ENCODE measurements around the gene FRRS1.
"Not testable (repeated sequence)": the region's sequence is repeated elsewhere in the genome, so short reads cannot be mapped to it uniquely, and the experiment has no call there.

The FRRS1 gene

GRCh38 chr1:99764909-99765308, 1.5 kb downstream of the FRRS1 start:
- no peak for DNase-seq

- DNase-seq, result no peak
Observed at GRCh38 chr1:99764439-99764838, 2.0 kb downstream of the FRRS1 start.

- DNase-seq, result peak; percentile 20
Observed at GRCh38 chr1:99763956-99764355, 2.5 kb downstream of the FRRS1 start.

DNA sequence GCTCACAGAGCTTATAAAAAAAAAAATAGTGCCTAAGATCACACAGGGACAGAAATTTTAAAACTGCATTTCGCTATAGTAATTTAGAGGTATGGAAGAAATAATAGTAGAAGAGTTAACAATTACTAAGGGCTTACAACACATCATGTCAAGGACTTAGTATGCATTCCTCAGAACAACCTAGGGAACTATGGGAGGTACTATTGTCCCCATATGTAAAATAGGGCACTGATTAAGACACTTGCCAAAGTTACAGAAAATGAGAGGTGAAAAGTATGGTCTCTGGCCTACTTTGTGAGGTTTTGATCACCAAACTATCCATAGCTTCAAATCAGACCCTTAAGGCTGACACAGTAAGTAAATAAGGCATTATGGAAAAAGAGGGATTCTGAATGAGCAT, 4.7 kb downstream of the FRRS1 start:
- DNase-seq, result no peak

DNA sequence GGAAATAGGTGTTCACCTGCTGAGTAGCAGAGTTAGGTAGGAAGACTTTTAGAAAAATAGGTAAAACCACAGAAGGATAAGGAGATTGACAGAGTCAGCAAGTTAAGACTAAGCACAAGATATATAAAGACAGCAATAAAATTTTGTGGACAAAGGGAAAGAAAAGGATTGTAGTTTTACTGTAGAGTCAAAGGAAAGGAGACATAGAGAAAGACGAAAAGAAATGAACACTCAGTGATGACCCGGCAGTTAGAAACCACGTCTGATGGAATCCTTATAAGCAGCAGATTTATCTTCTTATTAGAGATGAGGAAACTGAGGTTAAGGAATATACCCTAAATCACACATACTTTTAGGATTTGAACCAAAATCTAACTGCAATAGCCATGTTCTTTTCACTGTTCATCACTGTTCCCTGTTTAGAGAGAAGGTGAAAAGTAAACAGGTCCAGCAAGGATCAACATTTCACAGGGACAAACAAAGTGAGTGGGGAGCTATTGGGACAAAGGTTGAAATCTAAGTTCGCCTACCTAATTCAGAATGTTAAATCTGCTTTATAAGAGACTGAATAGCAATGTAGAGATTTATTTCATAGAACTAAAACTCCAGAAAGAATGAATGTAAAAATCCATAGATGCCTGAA, 6.8 kb downstream of the FRRS1 start:
- DNase-seq, result no peak

DNA sequence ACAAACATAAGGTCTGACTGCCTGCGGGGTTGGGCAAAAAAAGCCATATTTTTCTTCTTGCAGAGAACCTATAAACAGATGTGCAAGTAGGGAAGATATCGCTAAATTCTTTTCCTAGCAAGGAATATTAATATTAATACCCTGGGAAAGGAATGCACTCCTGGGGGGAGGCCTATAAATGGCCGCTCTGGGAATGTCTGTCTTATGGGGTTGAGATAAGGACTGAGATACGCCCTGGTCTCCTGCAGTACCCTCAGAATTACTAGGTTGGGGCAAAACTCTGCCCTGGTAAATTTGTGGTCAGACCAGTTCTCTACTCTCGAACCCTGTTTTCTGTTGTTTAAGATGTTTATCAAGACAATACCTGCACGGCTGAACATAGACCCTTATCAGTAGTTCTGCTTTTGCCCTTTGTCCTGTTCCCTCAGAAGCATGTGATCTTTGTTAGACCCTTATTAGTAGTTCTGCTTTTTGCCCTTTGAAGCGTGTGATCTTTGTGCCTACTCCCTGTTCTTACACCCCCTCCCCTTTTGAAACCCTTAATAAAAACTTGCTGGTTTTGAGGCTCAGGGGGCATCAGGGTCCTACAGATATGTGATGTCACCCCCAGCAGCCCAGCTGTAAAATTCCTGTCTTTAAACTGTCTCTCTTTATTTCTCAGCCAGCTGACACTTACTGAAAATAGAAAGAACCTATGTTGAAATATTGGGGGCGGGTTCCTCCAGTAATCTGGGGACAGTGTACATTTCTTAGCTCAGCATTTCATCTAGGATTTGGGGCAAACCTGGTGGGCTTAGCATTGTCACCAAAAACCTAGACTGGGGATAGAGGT, 7.5 kb downstream of the FRRS1 start:
- DNase-seq, result not testable (repeated sequence)

GRCh38 chr1:99758073-99758511, 8.3 kb downstream of the FRRS1 start:
- DNase-seq, result no peak

GRCh38 chr1:99756598-99756997, 9.8 kb downstream of the FRRS1 start:
- peak; percentile 55 for DNase-seq

DNA sequence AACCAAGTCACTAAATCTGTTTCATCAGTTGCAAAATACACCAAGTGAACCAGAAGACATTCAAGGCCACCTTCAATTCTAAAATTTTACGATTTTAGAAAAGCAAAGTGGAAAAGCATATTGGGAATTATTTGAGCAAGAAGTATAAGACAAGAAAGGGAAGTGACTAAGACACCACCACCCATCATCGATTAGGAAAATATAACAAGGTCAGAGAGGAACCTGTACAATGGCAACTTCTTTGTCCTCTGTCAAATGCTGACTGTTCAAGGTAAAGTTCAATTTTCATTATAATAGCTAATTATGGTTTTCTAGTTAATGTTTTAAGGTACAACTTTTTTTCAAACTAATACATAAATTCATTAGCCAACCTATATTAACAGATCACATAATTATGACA, 10.8 kb downstream of the FRRS1 start:
- no peak for DNase-seq

DNA sequence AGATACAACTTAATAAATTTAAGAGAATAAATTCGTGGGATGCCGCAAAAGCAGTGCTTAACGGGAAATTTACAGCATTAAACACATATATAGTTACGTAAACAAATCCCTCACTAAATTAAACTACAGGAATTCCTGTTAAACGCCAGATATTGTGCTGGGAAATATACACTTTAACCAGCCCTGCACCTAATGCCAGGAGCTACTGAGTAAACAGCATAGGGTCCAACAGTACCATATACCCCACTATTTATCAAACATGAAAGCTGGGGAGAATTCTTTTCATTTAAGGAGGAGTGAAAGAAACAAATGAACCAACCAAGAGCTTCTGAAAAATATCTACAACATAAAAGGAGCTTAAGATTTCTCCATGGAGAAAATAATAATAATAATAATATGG, 11.7 kb downstream of the FRRS1 start:
- DNase-seq, result no peak

- no peak for DNase-seq
Observed at GRCh38 chr1:99754055-99754626, 12.3 kb downstream of the FRRS1 start.

- no peak for DNase-seq
Observed at GRCh38 chr1:99751877-99752504, 14.4 kb downstream of the FRRS1 start.

DNA sequence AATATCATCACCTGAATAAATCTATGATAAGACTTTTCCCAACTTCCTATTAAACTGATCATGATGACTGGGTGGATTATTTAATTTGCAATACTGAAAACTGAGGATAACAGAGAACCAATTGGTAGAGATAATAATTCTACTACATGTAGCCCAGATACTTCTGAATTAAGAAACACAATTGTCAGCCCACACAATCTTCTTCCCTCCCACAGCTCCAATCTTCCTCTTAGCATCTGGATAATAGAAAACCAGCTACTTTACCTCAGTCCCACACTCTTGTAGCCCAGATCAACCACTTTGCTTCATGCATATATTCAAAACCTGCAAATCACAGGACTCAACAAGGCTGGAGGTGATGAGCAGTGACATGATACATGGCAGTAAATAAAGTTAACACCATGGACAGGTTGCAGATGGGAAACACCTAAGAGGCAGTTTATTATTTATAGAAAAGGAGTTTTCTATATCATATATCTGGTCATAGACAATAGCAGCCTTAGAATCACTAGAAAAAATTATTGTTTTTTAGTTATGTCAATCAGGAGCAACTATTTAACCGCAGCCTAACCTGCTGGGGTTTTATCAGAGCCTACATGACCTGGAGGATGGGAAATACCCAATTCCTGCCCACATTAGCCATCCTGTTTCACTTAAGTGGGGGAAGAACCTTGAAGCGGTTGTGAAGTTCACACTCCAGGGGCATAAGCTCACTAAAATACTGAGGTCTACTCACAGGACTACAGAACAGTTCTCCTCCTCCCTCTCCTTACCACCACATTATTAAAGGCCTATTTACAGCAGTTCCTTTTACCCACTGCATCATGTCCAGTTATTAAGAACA, 16.7 kb downstream of the FRRS1 start:
- no peak for DNase-seq

- no peak for DNase-seq
Observed at GRCh38 chr1:99748419-99748818, 18.0 kb downstream of the FRRS1 start.

DNA sequence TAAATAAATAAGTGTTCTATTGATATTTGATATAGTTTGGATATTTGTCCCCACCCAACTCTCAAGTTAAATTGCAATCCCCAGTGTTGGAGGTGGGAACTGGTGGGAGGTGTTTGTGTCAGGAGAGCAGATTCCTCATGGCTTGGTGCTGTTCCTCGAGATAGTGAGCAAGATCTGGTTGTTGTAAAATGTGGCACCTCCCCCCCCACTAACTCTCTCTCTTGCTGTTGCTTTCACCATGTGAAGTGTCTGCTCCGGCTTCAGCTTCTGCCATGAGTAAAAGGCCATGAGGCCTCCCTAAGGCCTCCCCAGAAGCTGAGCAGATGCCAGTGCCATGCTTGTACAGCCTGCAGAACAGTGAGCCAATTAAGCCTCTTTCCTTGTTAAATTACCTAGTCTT, 20.8 kb downstream of the FRRS1 start:
- DNase-seq, result no peak

DNA sequence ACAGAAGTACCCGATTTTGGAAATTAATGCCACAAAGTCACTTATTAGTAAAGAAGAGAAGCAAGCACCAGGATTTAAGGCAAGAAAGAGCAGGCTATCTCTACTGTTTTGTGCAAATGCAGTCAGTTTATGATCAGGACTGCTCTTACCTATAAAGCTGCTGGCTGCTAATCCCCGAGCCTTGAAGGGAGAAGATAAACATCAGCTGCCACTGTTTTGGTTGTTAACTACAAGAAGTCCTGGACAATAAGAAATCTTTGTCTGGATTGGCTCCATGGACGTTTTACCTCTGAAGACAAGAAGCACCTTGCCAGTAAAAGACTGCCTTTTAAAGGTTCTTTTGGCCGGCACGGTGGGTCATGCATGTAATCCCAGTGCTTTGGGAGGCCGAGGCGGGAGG, 21.4 kb downstream of the FRRS1 start:
- no peak for DNase-seq

GRCh38 chr1:99740141-99740540, 26.3 kb downstream of the FRRS1 start:
- DNase-seq, result no peak

- no peak for DNase-seq
Observed at GRCh38 chr1:99738858-99739465, 27.5 kb downstream of the FRRS1 start.

DNA sequence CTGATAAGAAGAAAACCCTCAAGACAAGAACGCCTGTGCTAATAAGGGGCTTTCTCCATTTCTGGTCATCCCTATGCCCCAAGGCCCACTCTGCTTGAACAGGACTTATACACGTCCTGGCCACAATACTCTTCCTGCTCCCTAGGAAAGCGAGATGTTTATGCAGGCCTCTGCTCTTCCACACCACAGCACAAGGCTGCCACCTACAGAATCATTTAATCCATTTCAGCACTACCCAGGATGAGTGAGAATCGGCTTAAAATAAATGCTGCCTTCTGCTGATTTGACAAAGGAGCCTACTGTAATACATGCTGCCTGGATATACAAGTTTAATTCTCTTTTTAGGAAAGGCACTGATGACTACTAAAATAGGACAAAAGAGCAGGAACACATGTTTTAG, 29.4 kb downstream of the FRRS1 start:
- DNase-seq, result peak; percentile 47

GRCh38 chr1:99735852-99736251, 30.6 kb downstream of the FRRS1 start:
- DNase-seq, result no peak

- no peak for DNase-seq
Observed at GRCh38 chr1:99731384-99731783, 35.1 kb downstream of the FRRS1 start.

GRCh38 chr1:99728494-99729235, 37.8 kb downstream of the FRRS1 start:
- DNase-seq, result no peak
